ENCODE data around the gene FAM221A.
A peak's percentile ranks its signal among the peaks of the same experiment; 100 is the strongest.
"Not testable (repeated sequence)": the region's sequence is repeated elsewhere in the genome, so short reads cannot be mapped to it uniquely, and the experiment has no call there.

Gene FAM221A

GRCh38 chr7:23709081-23709750 is 29.2 kb downstream of the FAM221A start:
- no peak for DNase-seq (ENCODE audit: low spot score)

- DNase-seq (ENCODE audit: low spot score), result no peak
Observed at GRCh38 chr7:23710000-23710399, 30.0 kb downstream of the FAM221A start, which contains the start of gene STK31. STK31 (plus strand) TSS chr7:23710219; CDS start chr7:23710286, 67 bp downstream.

- DNase-seq (ENCODE audit: low spot score), result peak; percentile 86
Observed at GRCh38 chr7:23712368-23713284, 32.6 kb downstream of the FAM221A start.

GRCh38 chr7:23713285-23714149 is 33.5 kb downstream of the FAM221A start:
- peak; percentile 87 for DNase-seq (ENCODE audit: low spot score)

- no peak for DNase-seq (ENCODE audit: low spot score)
Observed at GRCh38 chr7:23714150-23714464, 34.1 kb downstream of the FAM221A start.

GRCh38 chr7:23714579-23714978 is 34.6 kb downstream of the FAM221A start:
- DNase-seq (ENCODE audit: low spot score), result no peak

- DNase-seq (ENCODE audit: low spot score), result no peak
Observed at GRCh38 chr7:23715099-23715498, 35.1 kb downstream of the FAM221A start.

- DNase-seq (ENCODE audit: low spot score), result no peak
Observed at GRCh38 chr7:23717788-23718187, 37.8 kb downstream of the FAM221A start.

- no peak for DNase-seq (ENCODE audit: low spot score)
Observed at GRCh38 chr7:23721456-23721855, 41.5 kb downstream of the FAM221A start.

GRCh38 chr7:23722587-23723216 is 42.7 kb downstream of the FAM221A start:
- not testable (repeated sequence) for DNase-seq (ENCODE audit: low spot score)

- not testable (repeated sequence) for DNase-seq (ENCODE audit: low spot score)
Observed at GRCh38 chr7:23724113-23724512, 44.1 kb downstream of the FAM221A start.

GRCh38 chr7:23742051-23742450 is 62.1 kb downstream of the FAM221A start:
- DNase-seq (ENCODE audit: low spot score), result peak; percentile 53

GRCh38 chr7:23743226-23743625 is 63.2 kb downstream of the FAM221A start:
- DNase-seq (ENCODE audit: low spot score), result no peak

GRCh38 chr7:23746629-23747028 is 66.6 kb downstream of the FAM221A start:
- DNase-seq (ENCODE audit: low spot score), result no peak

GRCh38 chr7:23751852-23752251 is 71.9 kb downstream of the FAM221A start:
- no peak for DNase-seq (ENCODE audit: low spot score)
